GM12872 (cell line): ENCODE measurements around the gene CNKSR3.

Experiments used
- CTCF ChIP-seq: IDR thresholded peaks from 3 replicates; pipeline ENCODE4 v1.5.1; 2011; ENCODE audit warnings: low read depth, mild to moderate bottlenecking, low read length, moderate library complexity; ENCODE audit not compliant: insufficient read depth

Gene CNKSR3

DNA sequence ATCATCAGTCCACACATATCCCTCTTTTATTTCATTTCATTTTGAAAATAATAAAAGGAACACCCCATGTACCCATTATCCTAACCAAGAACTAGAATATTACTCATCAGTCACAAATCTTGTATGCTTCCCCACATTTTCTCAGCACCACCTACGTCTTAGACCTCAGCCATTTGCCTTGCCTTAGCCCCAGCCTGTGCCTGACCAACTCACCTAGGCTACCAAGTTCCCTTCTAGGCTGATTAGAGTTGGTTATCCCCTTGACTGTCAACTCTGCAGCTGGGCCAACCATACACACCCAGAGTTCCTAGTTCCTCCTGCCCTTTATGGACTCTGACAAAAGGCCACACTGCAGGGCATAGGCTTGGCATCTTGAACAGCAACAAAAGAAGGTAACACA, 120.5 kb downstream of the CNKSR3 start:
- TF ChIP-seq CTCF, result no peak

- TF ChIP-seq CTCF, result no peak
Observed at GRCh38 chr6:154388803-154389202, 121.7 kb downstream of the CNKSR3 start.

- no peak for TF ChIP-seq CTCF
Observed at GRCh38 chr6:154386848-154387717, 123.4 kb downstream of the CNKSR3 start.

GRCh38 chr6:154384191-154384590, 126.3 kb downstream of the CNKSR3 start:
- no peak for TF ChIP-seq CTCF

DNA sequence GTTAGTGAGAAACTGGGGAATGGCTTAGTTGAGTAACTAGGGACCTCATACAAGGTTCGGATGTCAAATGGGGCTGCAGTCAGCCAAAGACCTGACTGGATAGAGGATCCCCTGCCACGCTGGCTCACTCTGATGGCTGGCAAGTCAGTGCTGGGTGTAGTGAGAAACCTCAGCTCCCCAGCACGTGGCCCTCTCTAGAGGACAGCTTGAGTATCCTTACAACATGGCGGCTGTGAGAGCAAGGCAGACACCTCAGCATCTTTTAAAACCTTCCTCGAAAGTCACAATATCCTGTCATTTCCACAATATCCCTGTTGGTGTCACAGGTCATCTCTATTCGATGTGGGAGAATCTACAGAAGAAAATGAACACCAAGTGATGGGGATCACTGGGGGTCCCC, 127.2 kb downstream of the CNKSR3 start:
- no peak for TF ChIP-seq CTCF

DNA sequence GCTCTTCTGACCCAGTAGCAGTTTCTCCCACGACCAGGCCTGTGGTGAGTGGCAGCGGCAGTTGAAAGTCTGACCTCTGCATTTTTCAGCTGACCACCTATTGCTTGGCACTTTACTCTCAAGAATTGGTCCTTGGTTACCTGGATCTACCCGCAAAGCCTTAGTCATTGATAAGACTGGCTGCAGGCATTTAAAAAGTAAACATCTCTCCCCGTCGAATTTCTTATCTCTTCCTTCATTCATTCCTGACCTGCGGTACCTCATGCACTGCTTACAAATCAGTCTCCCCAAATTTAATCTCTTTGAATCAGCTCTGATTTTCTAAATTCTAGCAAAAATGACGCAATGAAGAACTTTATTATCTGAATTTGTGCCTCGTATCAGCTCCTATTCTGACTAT, 127.7 kb downstream of the CNKSR3 start:
- no peak for TF ChIP-seq CTCF

- TF ChIP-seq CTCF, result no peak
Observed at GRCh38 chr6:154381548-154381947, 128.9 kb downstream of the CNKSR3 start.
